ENCODE results near the gene ZNF438. TPM values are rescaled to one million over a fixed set of nuclear protein-coding genes. Genes with fewer than 3 reads are reported as not detected.

Gene ZNF438
- total RNA-seq, 4 donors from 2014 or later = 6.1 to 14.1 (median 7.1) TPM

DNA sequence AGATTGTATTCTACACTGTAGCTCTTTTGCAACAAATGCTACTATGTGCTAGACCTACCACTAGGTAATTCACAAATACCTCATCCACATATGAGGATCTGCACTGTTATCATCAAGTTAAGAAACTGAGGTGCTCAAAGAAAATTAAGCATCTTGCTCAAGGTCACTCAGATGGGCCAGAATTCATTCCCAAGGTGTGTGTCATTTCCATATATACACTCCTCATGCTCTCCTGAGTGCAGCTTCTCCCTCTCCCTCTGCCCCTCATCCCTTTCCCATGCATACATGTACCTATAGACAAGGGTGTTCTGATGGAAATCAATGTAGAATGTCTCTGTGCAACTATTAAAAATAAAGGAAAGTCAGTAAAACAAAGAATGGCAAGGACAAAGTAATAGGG lies 146.2 kb downstream of the ZNF438 start:
- TF ChIP-seq POLR2AphosphoS5 (IDR thresholded peaks at IDR 0.05) = no peak
- TF ChIP-seq, protein P1, sequence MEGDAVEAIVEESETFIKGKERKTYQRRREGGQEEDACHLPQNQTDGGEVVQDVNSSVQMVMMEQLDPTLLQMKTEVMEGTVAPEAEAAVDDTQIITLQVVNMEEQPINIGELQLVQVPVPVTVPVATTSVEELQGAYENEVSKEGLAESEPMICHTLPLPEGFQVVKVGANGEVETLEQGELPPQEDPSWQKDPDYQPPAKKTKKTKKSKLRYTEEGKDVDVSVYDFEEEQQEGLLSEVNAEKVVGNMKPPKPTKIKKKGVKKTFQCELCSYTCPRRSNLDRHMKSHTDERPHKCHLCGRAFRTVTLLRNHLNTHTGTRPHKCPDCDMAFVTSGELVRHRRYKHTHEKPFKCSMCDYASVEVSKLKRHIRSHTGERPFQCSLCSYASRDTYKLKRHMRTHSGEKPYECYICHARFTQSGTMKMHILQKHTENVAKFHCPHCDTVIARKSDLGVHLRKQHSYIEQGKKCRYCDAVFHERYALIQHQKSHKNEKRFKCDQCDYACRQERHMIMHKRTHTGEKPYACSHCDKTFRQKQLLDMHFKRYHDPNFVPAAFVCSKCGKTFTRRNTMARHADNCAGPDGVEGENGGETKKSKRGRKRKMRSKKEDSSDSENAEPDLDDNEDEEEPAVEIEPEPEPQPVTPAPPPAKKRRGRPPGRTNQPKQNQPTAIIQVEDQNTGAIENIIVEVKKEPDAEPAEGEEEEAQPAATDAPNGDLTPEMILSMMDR (IDR thresholded peaks at IDR 0.05) = no peak
- Histone ChIP-seq H3K36me3 (no peaks in the 10 kb centered on the region), H3K27me3 (no peaks in the 10 kb centered on the region), H3K9me3 (no peaks in the 10 kb centered on the region), H3K27ac (no peak overlapping the region), H3K4me3 (no peak overlapping the region), H3K4me1 (no peaks in the 10 kb centered on the region)
- no peak for DNase-seq (ENCODE audit: low spot score in 2 of 2)

DNA sequence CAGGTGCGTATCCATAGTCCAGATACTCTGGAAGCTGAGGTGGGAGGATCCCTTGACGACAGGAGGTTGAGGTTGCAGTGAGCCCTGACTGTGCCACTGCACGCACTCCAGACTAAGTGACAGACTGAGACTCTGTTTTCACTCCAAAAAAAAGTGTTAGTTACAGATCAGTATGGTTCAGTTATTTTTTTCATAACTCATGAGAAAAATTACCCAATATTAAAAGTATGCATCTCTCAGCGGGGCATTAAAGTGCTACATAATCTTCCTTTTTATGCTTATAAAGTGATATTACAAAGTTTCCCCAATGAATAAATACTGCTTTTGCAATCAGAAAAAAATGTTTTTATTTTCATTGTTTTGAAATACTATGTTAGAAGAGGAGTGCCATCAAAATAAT lies 147.9 kb downstream of the ZNF438 start:
- Histone ChIP-seq H3K36me3 (no peaks in the 10 kb centered on the region), H3K27ac (no peak overlapping the region), H3K9me3 (no peaks in the 10 kb centered on the region), H3K27me3 (no peaks in the 10 kb centered on the region), H3K4me1 (no peaks in the 10 kb centered on the region), H3K4me3 (no peak overlapping the region)
- WGBS = 73% methylated on average over 4 of the region's 4 CpGs
- DNase-seq (ENCODE audit: low spot score in 2 of 2) = no peak
- TF ChIP-seq, protein P1 (IDR thresholded peaks at IDR 0.05) = no peak
- TF ChIP-seq POLR2AphosphoS5 (IDR thresholded peaks at IDR 0.05) (no peak), EP300 (IDR thresholded peaks at IDR 0.05) (no peak), POLR2A (IDR thresholded peaks at IDR 0.05) (no peak)

DNA sequence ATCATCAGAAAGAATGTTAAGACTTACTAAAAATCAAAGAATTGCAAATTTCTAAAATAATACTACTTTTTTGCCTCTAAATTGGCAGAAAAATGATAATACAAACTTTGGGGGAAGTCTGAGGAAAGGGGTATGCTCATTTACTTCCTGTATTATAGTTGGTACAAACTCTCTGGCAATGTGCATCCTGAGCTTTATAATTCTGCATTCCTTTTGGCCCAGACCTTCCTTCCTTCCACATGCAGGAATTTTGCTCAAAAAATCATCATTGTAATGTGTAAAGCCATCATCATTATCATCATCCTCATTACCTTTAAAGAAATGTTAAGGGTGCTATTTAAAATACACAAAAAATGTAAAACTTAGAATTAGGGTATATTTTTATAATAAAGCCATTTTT lies 148.5 kb downstream of the ZNF438 start:
- no peaks in the 10 kb centered on the region for H3K27me3 ChIP-seq
- TF ChIP-seq POLR2A (IDR thresholded peaks at IDR 0.05) (no peak), EP300 (IDR thresholded peaks at IDR 0.05) (no peak), POLR2AphosphoS5 (IDR thresholded peaks at IDR 0.05) (no peak)
- TF ChIP-seq, protein P1 (IDR thresholded peaks at IDR 0.05) = no peak
- H3K9me3 ChIP-seq = no peaks in the 10 kb centered on the region
- no peak for DNase-seq (ENCODE audit: low spot score in 2 of 2)
- no peak overlapping the region for H3K4me3 ChIP-seq
- H3K36me3 ChIP-seq = no peaks in the 10 kb centered on the region
- no peak overlapping the region for H3K27ac ChIP-seq
- H3K4me1 ChIP-seq = no peaks in the 10 kb centered on the region

DNA sequence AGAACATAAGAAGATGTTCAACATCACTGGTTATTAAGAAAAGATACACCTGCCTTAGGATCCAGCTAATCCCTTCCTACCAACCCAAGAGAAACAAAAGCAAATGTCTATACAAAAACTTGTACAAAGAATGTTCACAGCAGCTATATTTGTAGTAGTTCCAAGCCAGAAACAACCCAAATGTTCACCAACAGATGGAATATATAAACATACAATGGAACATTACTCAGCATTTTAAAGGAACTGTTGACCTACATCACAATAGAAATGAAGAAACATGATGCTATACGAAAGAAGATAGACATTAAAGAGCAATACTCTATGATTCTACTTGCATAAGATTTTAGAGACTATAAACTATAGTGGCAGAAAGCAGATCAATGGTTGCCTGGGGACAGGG lies 149.4 kb downstream of the ZNF438 start:
- no peak for DNase-seq (ENCODE audit: low spot score in 2 of 2)
- no peaks in the 10 kb centered on the region for H3K4me1 ChIP-seq
- no peaks in the 10 kb centered on the region for H3K36me3 ChIP-seq
- no peak overlapping the region for H3K27ac ChIP-seq
- no peak for TF ChIP-seq EP300 (IDR thresholded peaks at IDR 0.05)
- TF ChIP-seq POLR2A (IDR thresholded peaks at IDR 0.05) = no peak
- no peak for TF ChIP-seq POLR2AphosphoS5 (IDR thresholded peaks at IDR 0.05)
- TF ChIP-seq, protein P1 (IDR thresholded peaks at IDR 0.05) = no peak
- H3K27me3 ChIP-seq = no peaks in the 10 kb centered on the region
- 35% methylated on average over 1 of the region's 1 CpG for WGBS
- H3K4me3 ChIP-seq = no peak overlapping the region
- no peaks in the 10 kb centered on the region for H3K9me3 ChIP-seq

DNA sequence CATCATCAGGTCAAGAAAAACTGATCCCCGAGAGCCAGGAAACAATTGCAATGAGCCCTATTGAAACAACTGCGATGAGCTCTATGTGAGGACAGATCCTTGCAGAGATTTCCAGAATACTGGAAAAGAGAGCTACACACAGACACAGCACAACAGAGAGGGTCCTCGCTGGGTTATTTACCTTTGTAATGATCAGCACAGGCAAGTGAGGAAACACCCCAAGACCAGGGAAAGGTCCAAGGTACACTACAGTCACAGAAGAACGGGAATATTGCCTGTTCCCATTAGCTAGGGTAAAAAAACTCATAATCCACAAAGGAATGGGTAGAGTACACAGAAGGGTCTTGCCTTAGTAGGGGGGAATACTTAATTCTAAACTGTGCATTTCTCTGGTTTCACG lies 152.7 kb downstream of the ZNF438 start:
- Histone ChIP-seq H3K36me3 (peaks cover 12% of the 10 kb centered on the region), H3K27ac (no peak overlapping the region), H3K4me1 (no peaks in the 10 kb centered on the region), H3K4me3 (no peak overlapping the region), H3K9me3 (no peaks in the 10 kb centered on the region), H3K27me3 (no peaks in the 10 kb centered on the region)
- TF ChIP-seq POLR2A (IDR thresholded peaks at IDR 0.05) (no peak), EP300 (IDR thresholded peaks at IDR 0.05) (no peak), POLR2AphosphoS5 (IDR thresholded peaks at IDR 0.05) (no peak)
- TF ChIP-seq, protein P1 (IDR thresholded peaks at IDR 0.05) = no peak
- WGBS = 98% methylated on average over 5 of the region's 5 CpGs
- no peak for DNase-seq (ENCODE audit: low spot score in 2 of 2)
